Panc1 (cell line): ENCODE data around the gene TRIM14. TPM values are rescaled to one million over a fixed set of nuclear protein-coding genes. Genes with fewer than 3 reads are reported as not detected.

Experiments used
- ATAC-seq: fragments of 200-7000 bp; cut with Tn5 transposase; 2 replicates; pipeline ENCODE4 v1.9.1; 2020; ENCODE audit warnings: mild to moderate bottlenecking, moderate library complexity
- BruUV-seq: library from RNA; stranded (reverse); fragments of 400-500 nt; replicated peaks from 2 replicates; lab custom pipeline; 2021; lab: Mats Ljungman, UMichigan
- CTCF ChIA-PET: fragments of 300-600 bp; sonication (Branson Sonifier 250); formaldehyde crosslinking; loops from one replicate; lab custom pipeline; 2022; ENCODE audit warnings: antibody characterized with exemption; lab: Charles Lee
- POLR2A ChIA-PET: fragments of 300-600 bp; sonication (Branson Sonifier 250); formaldehyde crosslinking; loops from one replicate; lab custom pipeline; 2022; ENCODE audit warnings: antibody characterized with exemption; lab: Charles Lee
- DNase-seq: peaks from one replicate; pipeline ENCODE4 v3.0.0-alpha.2; 2010; ENCODE audit warnings: low read depth, low spot score
- H3K27ac ChIP-seq: 2 replicates; pipeline ENCODE4 v1.5.1; 2011; ENCODE audit warnings: mild to moderate bottlenecking, low read length, inconsistent platforms
- H3K27me3 ChIP-seq: fragments of 200-500 bp; sonication (Bioruptor generic); 2 replicates; pipeline ENCODE4 v1.6.0; 2014; ENCODE audit warnings: low read length, inconsistent platforms; ENCODE audit not compliant: control insufficient read depth, insufficient read depth
- H3K36me3 ChIP-seq: fragments of 200-500 bp; sonication (Bioruptor generic); 2 replicates; pipeline ENCODE4 v1.5.1; 2014; ENCODE audit warnings: inconsistent platforms, mild to moderate bottlenecking, low read length, moderate library complexity; ENCODE audit not compliant: control insufficient read depth, insufficient read depth
- H3K4me1 ChIP-seq: 2 replicates; pipeline ENCODE4 v1.5.1; 2011; ENCODE audit warnings: inconsistent platforms, mild to moderate bottlenecking, low read length, moderate library complexity; ENCODE audit not compliant: control insufficient read depth, insufficient read depth
- H3K4me3 ChIP-seq, 2 experiments: 2 replicates each; pipeline ENCODE4 v1.5.1; 2011 to 2012; ENCODE audit warnings: low read depth in 2 of 2, low read length in 2 of 2, mild to moderate bottlenecking in 2 of 2, inconsistent platforms in 1 of 2, moderate library complexity in 1 of 2
- H3K9me3 ChIP-seq: fragments of 200-500 bp; sonication (Bioruptor generic); 2 replicates; pipeline ENCODE4 v1.5.1; 2014; ENCODE audit warnings: low read depth, mild to moderate bottlenecking, inconsistent platforms, low read length, moderate library complexity; ENCODE audit not compliant: control insufficient read depth, insufficient read depth
- CTCF ChIP-seq: fragments of 450-650 bp; IDR thresholded peaks from 2 replicates; pipeline ENCODE4 v1.5.1; 2017; ENCODE audit warnings: mild to moderate bottlenecking
- POLR2AphosphoS5 ChIP-seq: IDR thresholded peaks from 2 replicates; pipeline ENCODE4 v1.6.1; 2012; ENCODE audit warnings: mild to moderate bottlenecking, low read depth, low read length, moderate library complexity
- REST ChIP-seq, 2 experiments: IDR thresholded peaks; 2 replicates each; pipeline ENCODE4 v1.6.1; 2011 to 2012; ENCODE audit warnings: low read depth in 2 of 2, control low read depth in 1 of 2, low read length in 1 of 2, mild to moderate bottlenecking in 1 of 2, moderate library complexity in 1 of 2; ENCODE audit not compliant: insufficient read depth in 1 of 2
- SIN3A ChIP-seq: IDR thresholded peaks from 2 replicates; pipeline ENCODE4 v1.6.1; 2012; ENCODE audit warnings: low read depth, mild to moderate bottlenecking, low read length, moderate library complexity, borderline replicate concordance; ENCODE audit not compliant: insufficient read depth
- TCF7L2 ChIP-seq: IDR thresholded peaks from 2 replicates; pipeline ENCODE4 v1.6.1; 2011; ENCODE audit warnings: mild to moderate bottlenecking, low read depth, low read length, inconsistent platforms
- in situ Hi-C: cut with HindIII; loops from 2 replicates; pipeline ENCODE4 v1.10.0; 2016; ENCODE audit warnings: low sequenced_read_pairs, low pct_unique_long_range_greater_than_20kb
- intact Hi-C: fragments of 100-400 bp; cut with micrococcal nuclease; formaldehyde crosslinking; loops from one replicate; pipeline ENCODE4 v1.10.0; 2022; ENCODE audit not compliant: unreplicated experiment
- total RNA-seq: library from RNA; stranded (reverse); gene quantifications from one replicate; pipeline ENCODE4 v1.2.1, GENCODE V29; 2021; ENCODE audit not compliant: unreplicated experiment

Gene TRIM14
- total RNA-seq, 1 experiment from 2014 or later = 9.7 TPM

GRCh38 chr9:98074115-98074990, 44.7 kb downstream of the TRIM14 start:
- Histone ChIP-seq H3K27me3 (no peaks in the 10 kb centered on the region), H3K36me3 (no peaks in the 10 kb centered on the region), H3K9me3 (no peaks in the 10 kb centered on the region), H3K27ac (no peak overlapping the region), H3K4me3 (no peak overlapping the region), H3K4me1 (no peaks in the 10 kb centered on the region)
- CTCF ChIA-PET = no interaction called here
- in situ Hi-C loops = no loop called here
- DNase-seq (peak; percentile 22), ATAC-seq (peak; percentile 74)
- intact Hi-C loops = loop anchor here (2.0 kb wide), 1 partner anchor 188 kb away; no protein-coding TSS in a partner anchor
- POLR2A ChIA-PET = interaction anchor here (0.5 kb wide), 1 partner anchor 182 kb away, joined by 3 read pairs; no protein-coding TSS in a partner anchor
- peak; percentile 93 for TF ChIP-seq CTCF
- TF ChIP-seq TCF7L2 = no peak
- no TSS peak for BruUV-seq

- no peak overlapping the region for H3K27ac ChIP-seq
- POLR2A ChIA-PET = no interaction called here
- intact Hi-C loops (no loop called here), in situ Hi-C loops (no loop called here)
- TF ChIP-seq REST (IDR thresholded peaks at IDR 0.05; ENCODE audit: insufficient read depth in 1 of 2, low read depth in 2 of 2, low read length in 1 of 2) = no peak
- no peak for TF ChIP-seq SIN3A
- no peak for TF ChIP-seq CTCF
- no peak for TF ChIP-seq POLR2AphosphoS5
- no peak for TF ChIP-seq TCF7L2
- H3K27me3 ChIP-seq = no peaks in the 10 kb centered on the region
- H3K4me1 ChIP-seq = no peaks in the 10 kb centered on the region
- CTCF ChIA-PET = interaction anchor here (1.2 kb wide), 1 partner anchor 704 kb away, joined by 3 read pairs; no protein-coding TSS in a partner anchor
- no peaks in the 10 kb centered on the region for H3K36me3 ChIP-seq
- H3K4me3 ChIP-seq = no peak overlapping the region
- BruUV-seq = no TSS peak
- ATAC-seq (no peak), DNase-seq (no peak)
- no peaks in the 10 kb centered on the region for H3K9me3 ChIP-seq
Observed at GRCh38 chr9:98071737-98072136, 47.3 kb downstream of the TRIM14 start.
